ENCODE data around the gene INCA1.

INCA1 gene

GRCh38 chr17:4997302-4998026, at the start of gene INCA1, which contains the start of gene KIF1C:
TSS of gene INCA1 (minus strand) at chr17:4997522. CDS start at chr17:4994437, 3,085 bp downstream.
TSS of gene KIF1C (plus strand) at chr17:4997950. CDS start at chr17:5000247, 2,297 bp downstream.
- TF ChIP-seq CTCF (IDR thresholded peaks at IDR 0.05; ENCODE audit: low read depth, low read length) = no peak

GRCh38 chr17:5045496-5045895, 48.2 kb upstream of the INCA1 start:
- no peak for TF ChIP-seq CTCF (IDR thresholded peaks at IDR 0.05; ENCODE audit: low read depth, low read length)
- H3K4me3 ChIP-seq (replicated peaks in 1 of 2; ENCODE audit: low read depth in 2 of 2, low read length in 2 of 2) = no peak overlapping the region
- no peak for DNase-seq (ENCODE audit: low read depth in 2 of 2)

More at GRCh38 chr17:4997302-4998026, at the start of gene INCA1, which contains the start of gene KIF1C:
- H3K4me3 ChIP-seq (replicated peaks in 1 of 2; ENCODE audit: low read depth in 2 of 2, low read length in 2 of 2) = peak within 1 kb of the TSS; percentile 93 to 97
- DNase-seq (ENCODE audit: low read depth in 2 of 2) = peak; percentile 89 to 91

- no peak for TF ChIP-seq CTCF (IDR thresholded peaks at IDR 0.05; ENCODE audit: low read depth, low read length)
- DNase-seq (ENCODE audit: low read depth in 2 of 2) = no peak
- no peak overlapping the region for H3K4me3 ChIP-seq (replicated peaks in 1 of 2; ENCODE audit: low read depth in 2 of 2, low read length in 2 of 2)
Observed at GRCh38 chr17:5044630-5045029, 47.3 kb upstream of the INCA1 start.

- no peak overlapping the region for H3K4me3 ChIP-seq (replicated peaks in 1 of 2; ENCODE audit: low read depth in 2 of 2, low read length in 2 of 2)
- no peak for TF ChIP-seq CTCF (IDR thresholded peaks at IDR 0.05; ENCODE audit: low read depth, low read length)
- DNase-seq (ENCODE audit: low read depth in 2 of 2) = no peak
Observed at GRCh38 chr17:5043524-5043923, 46.2 kb upstream of the INCA1 start.

- DNase-seq (ENCODE audit: low read depth in 2 of 2) = no peak
- H3K4me3 ChIP-seq (replicated peaks in 1 of 2; ENCODE audit: low read depth in 2 of 2, low read length in 2 of 2) = no peak overlapping the region
- TF ChIP-seq CTCF (IDR thresholded peaks at IDR 0.05; ENCODE audit: low read depth, low read length) = no peak
Observed at GRCh38 chr17:5042157-5043022, 45.1 kb upstream of the INCA1 start.

GRCh38 chr17:5035315-5035714, 38.0 kb upstream of the INCA1 start, which contains the start of gene SLC52A1:
TSS of gene SLC52A1 (minus strand) at chr17:5035426. CDS start at chr17:5034606, 820 bp downstream.
- H3K4me3 ChIP-seq (replicated peaks in 1 of 2; ENCODE audit: low read depth in 2 of 2, low read length in 2 of 2) = peak within 1 kb of the TSS in 1 of 2 donors; percentile 13
- no peak for TF ChIP-seq CTCF (IDR thresholded peaks at IDR 0.05; ENCODE audit: low read depth, low read length)

More at GRCh38 chr17:5035315-5035714, 38.0 kb upstream of the INCA1 start, which contains the start of gene SLC52A1:
- DNase-seq (ENCODE audit: low read depth in 2 of 2) = no peak
